ENCODE results near the gene RBMS1. TPM values are rescaled to one million over a fixed set of nuclear protein-coding genes. Genes with fewer than 3 reads are reported as not detected.

RBMS1 gene
- polyA plus RNA-seq, 1 donor from 2014 or later, result 8.4 TPM

GRCh38 chr2:160379399-160379798 is 114.2 kb downstream of the RBMS1 start:
- no peak for TF ChIP-seq SMC3 (conservative IDR thresholded peaks at IDR 0.05; ENCODE audit: poor library complexity)
- no peak for TF ChIP-seq RAD21 (conservative IDR thresholded peaks at IDR 0.05)
- TF ChIP-seq EZH2 (IDR thresholded peaks at IDR 0.05; ENCODE audit: borderline replicate concordance, insufficient read depth, low read length, poor library complexity, severe bottlenecking), result no peak
- no peak for TF ChIP-seq EP300 (conservative IDR thresholded peaks at IDR 0.05; ENCODE audit: poor library complexity, severe bottlenecking)
- TF ChIP-seq CTCF (IDR thresholded peaks at IDR 0.05; ENCODE audit: poor library complexity, severe bottlenecking), result no peak
- no peak for TF ChIP-seq POLR2AphosphoS5 (IDR thresholded peaks at IDR 0.05)
- TF ChIP-seq TAF1 (IDR thresholded peaks at IDR 0.05; ENCODE audit: low read depth), result no peak
- no peak for TF ChIP-seq MXI1 (conservative IDR thresholded peaks at IDR 0.05; ENCODE audit: poor library complexity, severe bottlenecking)
- TF ChIP-seq REST (IDR thresholded peaks at IDR 0.05; ENCODE audit: borderline replicate concordance), result no peak
- Histone ChIP-seq H3K4me3 (ENCODE audit: low read length) (no peak overlapping the region), H2AFZ (ENCODE audit: low read depth, low read length) (no peak overlapping the region), H3K36me3 (ENCODE audit: insufficient read depth, low read length) (no peaks in the 10 kb centered on the region), H3K4me2 (ENCODE audit: low read length) (no peak overlapping the region), H3K9me2 (ENCODE audit: insufficient read depth, low read length) (no peaks in the 10 kb centered on the region), H3F3A (ENCODE audit: insufficient read depth, low read length, poor library complexity, severe bottlenecking) (no peaks in the 10 kb centered on the region), H4K20me1 (ENCODE audit: insufficient read depth) (no peaks in the 10 kb centered on the region), H3K9me3 (ENCODE audit: low read length) (no peaks in the 10 kb centered on the region), H3K27ac (ENCODE audit: low read length) (no peak overlapping the region), H3K79me2 (replicated peaks; ENCODE audit: insufficient read depth, low read length) (no peaks in the 10 kb centered on the region), H3K27me3 (ENCODE audit: insufficient read depth, low read depth, low read length) (no peaks in the 10 kb centered on the region), H3K9ac (ENCODE audit: low read length) (no peak overlapping the region)

- no peaks in the 10 kb centered on the region for H4K20me1 ChIP-seq (ENCODE audit: insufficient read depth)
Measured at GRCh38 chr2:160377204-160377995, 116.2 kb downstream of the RBMS1 start.

More at GRCh38 chr2:160377204-160377995, 116.2 kb downstream of the RBMS1 start:
- TF ChIP-seq REST (IDR thresholded peaks at IDR 0.05; ENCODE audit: borderline replicate concordance), result no peak
- no peak for TF ChIP-seq MXI1 (conservative IDR thresholded peaks at IDR 0.05; ENCODE audit: poor library complexity, severe bottlenecking)
- no peak for TF ChIP-seq CTCF (IDR thresholded peaks at IDR 0.05; ENCODE audit: poor library complexity, severe bottlenecking)
- TF ChIP-seq SMC3 (conservative IDR thresholded peaks at IDR 0.05; ENCODE audit: poor library complexity), result no peak
- no peak for TF ChIP-seq POLR2AphosphoS5 (IDR thresholded peaks at IDR 0.05)
- TF ChIP-seq RAD21 (conservative IDR thresholded peaks at IDR 0.05), result no peak
- TF ChIP-seq EP300 (conservative IDR thresholded peaks at IDR 0.05; ENCODE audit: poor library complexity, severe bottlenecking), result no peak
- no peak for TF ChIP-seq EZH2 (IDR thresholded peaks at IDR 0.05; ENCODE audit: borderline replicate concordance, insufficient read depth, low read length, poor library complexity, severe bottlenecking)
- TF ChIP-seq TAF1 (IDR thresholded peaks at IDR 0.05; ENCODE audit: low read depth), result no peak
- no peaks in the 10 kb centered on the region for H3K27me3 ChIP-seq (ENCODE audit: insufficient read depth, low read depth, low read length)
- no peaks in the 10 kb centered on the region for H3K79me2 ChIP-seq (replicated peaks; ENCODE audit: insufficient read depth, low read length)
- H3K4me3 ChIP-seq (ENCODE audit: low read length), result no peak overlapping the region
- no peaks in the 10 kb centered on the region for H3K9me3 ChIP-seq (ENCODE audit: low read length)
- H2AFZ ChIP-seq (ENCODE audit: low read depth, low read length), result no peak overlapping the region
- no peaks in the 10 kb centered on the region for H3K36me3 ChIP-seq (ENCODE audit: insufficient read depth, low read length)
- H3K4me2 ChIP-seq (ENCODE audit: low read length), result no peak overlapping the region
- no peaks in the 10 kb centered on the region for H3K9me2 ChIP-seq (ENCODE audit: insufficient read depth, low read length)
- H3K27ac ChIP-seq (ENCODE audit: low read length), result no peak overlapping the region
- no peaks in the 10 kb centered on the region for H3F3A ChIP-seq (ENCODE audit: insufficient read depth, low read length, poor library complexity, severe bottlenecking)
- H3K9ac ChIP-seq (ENCODE audit: low read length), result no peak overlapping the region

All from neural cell (in vitro differentiated cells).